NAMALWA (cell line): ENCODE measurements around the gene VRK1.
"Not testable (repeated sequence)": the region's sequence is repeated elsewhere in the genome, so short reads cannot be mapped to it uniquely, and the experiment has no call there.

Experiments used
- DNase-seq: peaks from one replicate; pipeline ENCODE4 v3.0.0-alpha.2; 2015; ENCODE audit warnings: low spot score

The VRK1 gene

DNA sequence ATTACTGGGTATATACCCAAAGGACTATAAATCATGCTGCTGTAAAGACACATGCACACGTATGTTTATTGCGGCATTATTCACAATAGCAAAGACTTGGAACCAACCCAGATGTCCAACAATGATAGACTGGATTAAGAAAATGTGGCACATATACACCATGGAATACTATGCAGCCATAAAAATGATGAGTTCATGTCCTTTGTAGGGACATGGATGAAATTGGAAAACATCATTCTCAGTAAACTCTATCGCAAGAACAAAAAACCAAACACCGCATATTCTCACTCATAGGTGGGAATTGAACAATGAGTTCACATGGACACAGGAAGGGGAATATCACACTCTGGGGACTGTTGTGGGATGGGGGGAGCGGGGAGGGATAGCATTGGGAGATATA lies 86.8 kb downstream of the VRK1 start:
- DNase-seq = not testable (repeated sequence)

DNA sequence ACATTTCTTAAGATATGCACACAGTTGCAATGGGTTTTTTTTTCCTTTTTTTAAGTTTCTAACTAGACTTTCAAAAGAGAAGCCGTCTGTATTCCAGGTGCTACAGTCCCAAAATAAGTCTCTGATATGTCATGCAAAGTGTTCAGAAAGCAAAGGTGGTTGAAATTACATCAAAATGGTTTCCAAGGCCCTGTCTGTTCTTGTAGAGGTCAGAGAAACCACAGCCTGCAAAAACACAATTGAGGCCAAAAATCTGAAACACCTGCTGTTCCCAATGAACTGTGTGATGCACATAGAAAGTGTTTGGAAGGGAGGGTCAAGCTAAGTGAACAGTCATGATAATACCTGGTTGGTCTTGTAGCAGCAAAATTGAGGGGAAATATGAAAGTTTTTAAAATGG lies 91.0 kb downstream of the VRK1 start:
- no peak for DNase-seq

DNA sequence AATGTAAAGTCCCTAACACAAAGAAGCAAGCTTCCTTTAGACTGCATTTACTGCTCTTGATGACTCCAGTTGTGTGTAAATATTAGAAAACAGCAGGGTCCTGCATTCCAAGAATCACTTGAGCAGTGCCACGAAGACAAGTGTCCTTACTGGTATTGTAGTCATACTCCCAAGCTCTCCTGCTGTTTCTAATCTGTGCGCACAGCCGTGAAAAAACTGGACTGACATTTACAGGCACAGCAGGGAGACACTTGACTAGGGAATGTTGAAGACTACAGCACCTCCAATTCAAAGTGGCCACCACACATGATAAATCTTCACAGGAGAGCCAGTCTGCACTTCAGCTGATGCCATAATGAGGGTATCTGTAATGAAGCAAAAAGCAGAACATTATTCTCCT lies 91.4 kb downstream of the VRK1 start:
- no peak for DNase-seq

DNA sequence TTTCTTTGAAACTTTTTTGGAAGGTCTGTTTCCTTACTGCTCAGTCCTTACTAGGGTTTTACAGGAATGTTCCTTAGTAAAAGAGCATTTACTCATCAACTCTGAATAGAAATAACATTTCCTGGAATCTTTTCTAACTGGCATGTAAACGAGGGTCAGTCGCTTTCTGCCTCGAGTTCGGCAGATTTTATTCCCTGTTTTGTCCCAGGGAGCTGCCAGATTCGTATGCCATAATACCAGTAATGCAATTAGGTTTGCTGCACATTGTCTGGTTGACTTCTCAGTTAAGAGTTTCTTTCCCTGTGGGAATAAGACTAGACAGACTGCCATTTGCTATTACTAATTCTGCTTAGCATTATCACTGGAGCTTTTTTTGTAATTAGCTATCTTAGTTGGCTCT lies 91.9 kb downstream of the VRK1 start:
- DNase-seq = no peak

DNA sequence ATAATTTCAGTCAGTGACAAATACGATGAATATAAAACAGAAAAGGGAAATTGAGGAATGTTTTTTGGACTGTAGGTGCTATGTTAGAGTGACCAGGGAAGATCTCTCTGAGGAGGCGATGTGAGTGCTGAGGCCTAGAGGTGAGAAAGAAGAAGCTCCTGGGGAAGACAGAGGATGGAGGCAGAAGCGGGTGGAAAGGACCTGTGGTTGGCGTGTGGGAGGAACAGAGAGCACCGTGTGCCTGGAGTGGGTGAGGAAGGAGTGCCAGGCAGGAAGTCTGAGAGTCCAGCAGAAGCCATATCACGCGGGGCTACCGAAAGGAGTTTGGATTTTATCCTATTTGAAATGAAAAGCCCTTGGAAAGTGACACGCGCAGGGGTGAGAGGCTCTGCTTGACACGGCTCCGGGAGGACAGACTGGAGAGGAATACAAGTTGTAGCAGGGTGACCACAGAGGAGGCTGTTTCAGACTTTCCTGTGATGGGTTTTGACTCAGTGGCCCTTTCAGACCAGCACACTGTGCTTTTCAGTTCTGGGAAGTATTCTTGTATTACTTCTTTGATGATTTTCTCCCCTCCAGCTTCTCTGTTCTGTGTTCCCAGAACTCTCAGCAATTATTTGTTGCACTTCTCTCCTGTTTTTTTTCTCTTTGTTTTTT lies 96.9 kb downstream of the VRK1 start:
- no peak for DNase-seq

DNA sequence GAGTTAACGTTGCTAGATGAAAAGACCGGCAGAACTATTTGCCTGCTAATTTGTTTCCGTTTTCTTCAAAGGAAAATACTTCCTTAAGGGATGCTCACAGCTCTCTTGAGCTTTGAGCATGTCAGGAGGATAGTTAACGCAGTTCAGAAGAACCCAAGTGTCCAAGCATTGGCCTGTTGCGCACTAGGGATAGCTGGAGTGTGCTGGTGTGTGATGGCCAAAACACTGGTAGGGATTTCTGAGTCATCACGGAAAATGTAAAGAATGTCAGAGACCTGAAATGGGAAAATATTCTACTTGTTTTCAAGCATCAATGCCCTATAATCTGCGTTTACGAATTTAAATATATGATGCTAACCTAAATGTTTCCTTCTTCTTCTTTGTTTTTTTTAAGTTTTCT lies 97.8 kb downstream of the VRK1 start:
- DNase-seq = no peak

DNA sequence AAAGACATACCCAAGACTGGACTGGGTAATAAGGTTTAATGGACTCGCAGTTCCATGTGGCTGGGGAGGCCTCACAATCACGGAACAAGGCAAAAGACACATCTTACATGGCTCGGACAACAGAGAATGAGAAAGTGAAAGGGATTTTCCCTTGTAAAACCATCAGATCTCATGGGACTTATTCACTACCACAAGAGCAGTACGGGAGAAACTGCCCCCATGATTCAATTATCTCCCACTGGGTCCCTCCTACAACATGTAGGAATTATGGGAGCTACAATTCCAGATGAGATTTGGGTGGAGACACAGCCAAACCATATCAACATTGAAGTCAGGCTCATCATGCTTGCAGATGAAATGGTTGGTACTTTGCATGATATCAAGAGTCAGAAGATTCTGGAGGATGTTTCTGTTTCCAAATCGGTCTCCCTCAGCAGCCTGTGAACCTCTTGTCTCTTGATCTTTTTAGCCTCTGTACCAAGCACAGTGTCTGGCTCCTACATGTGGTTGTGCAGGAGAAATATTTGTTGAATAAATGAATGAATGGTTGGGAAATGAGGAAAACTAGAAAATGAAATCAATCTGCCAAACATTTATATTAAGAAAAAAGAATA lies 98.6 kb downstream of the VRK1 start:
- no peak for DNase-seq

DNA sequence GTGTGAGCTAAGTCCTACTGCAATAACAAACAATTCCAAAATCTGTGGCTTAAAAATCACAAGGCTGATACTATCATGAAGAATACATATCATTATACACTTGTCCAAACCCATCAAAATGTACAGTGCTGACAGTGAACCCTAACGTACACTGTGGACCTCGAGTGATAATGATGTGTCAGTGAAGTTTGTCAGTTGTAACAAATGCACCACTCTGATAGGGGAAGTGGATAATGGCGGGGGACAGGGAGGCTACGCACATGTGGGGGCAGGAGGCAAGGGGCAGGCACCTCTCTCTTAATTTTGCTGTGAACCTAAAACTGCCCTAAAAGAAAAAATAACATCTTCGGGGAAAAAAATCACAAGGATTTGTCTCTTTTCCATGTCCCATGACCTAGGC lies 100.0 kb downstream of the VRK1 start:
- no peak for DNase-seq

DNA sequence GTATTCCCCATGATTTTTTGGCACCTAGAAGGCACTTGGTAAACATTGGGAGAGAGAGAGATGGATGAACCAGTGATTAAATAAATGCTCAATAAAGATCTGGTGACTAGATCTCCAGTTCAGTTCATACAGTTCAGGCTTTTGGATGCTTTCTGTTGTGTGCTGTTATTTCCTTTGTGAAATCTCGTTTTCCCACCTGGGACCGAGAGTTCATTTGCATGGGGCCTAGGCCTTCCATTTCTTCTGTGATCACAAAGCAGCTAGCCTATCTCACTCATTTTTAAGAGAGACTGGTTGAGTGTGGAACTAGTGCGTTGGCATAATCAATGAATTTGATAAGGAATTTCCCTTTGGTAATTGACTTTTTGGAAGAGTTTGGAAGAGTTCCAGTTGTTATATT lies 104.0 kb downstream of the VRK1 start:
- no peak for DNase-seq

DNA sequence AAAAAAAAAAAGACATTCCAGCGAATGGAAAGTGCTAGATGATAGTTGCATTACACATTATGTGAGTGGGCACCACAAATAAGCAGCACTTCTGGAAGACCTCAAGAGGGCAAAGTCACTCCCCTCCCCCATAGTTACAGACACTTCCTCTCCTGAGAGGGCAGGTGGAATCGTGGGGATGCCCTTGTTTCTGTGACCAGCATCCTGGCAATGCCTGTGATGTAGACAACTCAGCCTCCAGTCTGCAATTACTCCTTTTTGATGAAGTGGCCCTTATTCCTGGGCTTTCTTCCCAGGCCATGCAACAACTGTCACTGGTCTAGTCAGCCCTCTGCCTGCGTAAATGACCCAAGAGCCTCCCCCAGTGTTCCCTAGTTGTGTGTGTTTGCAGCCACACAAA lies 104.8 kb downstream of the VRK1 start:
- no peak for DNase-seq

DNA sequence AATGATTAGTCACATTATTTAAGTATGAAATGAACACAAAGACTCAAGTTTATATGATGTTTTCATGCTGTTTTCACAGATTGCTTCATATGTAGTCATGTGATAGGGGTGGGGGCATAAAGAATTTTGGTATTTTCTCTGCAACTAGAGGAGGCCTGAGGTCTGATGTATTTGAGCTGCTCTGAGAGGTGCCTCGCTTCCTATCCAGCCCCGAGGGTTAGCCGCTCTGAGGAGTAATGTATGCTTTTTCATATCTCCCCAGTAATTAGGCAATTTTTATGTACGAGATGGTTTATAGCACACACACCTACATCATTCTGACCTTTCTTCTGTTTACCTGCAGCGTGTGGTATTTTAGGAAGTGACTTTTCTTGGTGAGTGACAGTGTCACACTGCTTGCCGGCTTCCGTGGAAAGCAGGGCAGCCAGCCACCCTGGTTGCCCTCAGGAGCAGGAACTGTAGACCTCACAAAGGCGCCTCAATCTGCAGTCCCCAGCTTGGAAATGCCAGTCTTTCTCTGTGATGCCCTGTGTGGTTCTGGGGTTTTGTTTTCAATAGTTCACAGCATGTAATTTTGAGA lies 106.4 kb downstream of the VRK1 start:
- DNase-seq = no peak

DNA sequence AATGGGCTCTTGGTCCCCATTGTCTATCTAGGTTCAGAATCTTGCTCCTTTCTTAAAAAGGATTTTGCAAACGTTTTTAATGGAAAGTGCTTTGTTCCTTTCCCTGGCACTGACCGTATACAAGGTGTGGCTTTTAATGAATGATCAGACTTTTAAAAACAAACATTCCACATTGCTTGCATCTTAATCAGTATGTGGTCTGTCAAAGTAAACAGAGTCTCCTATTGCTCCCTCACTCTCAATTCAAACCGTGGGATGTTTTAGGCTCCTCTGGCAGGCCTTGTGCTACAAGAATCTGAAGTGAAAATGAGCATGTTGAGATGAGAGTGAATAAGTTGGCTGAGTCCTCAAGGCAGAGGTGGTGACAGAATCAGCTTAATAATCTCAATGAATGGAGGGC lies 107.0 kb downstream of the VRK1 start:
- DNase-seq = no peak

DNA sequence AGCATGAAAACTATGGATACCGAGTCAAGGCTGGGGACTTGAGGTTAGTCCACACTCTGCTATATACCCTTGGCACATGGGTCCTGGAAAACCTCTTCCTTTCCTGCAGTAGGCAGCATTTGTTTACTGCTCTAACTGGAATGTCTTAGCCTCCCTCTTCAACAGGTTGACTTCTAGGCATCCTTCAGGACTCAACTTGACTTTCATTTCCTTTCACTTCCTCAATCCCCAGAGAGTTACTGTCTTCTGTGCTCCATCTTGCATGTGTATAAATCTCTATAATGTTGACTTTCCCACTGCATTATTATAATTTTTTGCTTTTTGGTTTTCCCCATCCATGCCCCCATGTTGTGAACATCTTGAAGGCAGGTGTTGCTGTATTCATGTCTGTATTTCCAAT lies 107.9 kb downstream of the VRK1 start:
- no peak for DNase-seq

DNA sequence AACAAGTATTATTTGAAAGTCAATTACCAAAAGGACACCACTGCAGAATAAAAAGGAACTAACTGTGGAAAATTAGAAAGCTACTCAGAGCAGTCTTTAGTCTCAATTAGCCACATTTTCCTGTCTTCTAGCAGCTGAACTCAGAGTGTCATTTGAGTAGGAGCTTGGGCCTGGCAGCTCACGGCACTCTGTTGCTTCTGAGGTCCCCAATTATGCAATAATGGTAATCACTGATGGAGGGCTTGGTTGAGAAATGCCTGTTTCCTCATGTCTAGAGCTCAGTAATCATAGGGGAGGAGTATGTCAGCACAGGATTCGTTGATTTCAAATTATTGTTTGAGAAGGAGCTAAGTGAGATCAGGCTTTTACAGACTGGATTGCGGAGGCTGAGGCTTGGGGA lies 108.6 kb downstream of the VRK1 start:
- DNase-seq = no peak

DNA sequence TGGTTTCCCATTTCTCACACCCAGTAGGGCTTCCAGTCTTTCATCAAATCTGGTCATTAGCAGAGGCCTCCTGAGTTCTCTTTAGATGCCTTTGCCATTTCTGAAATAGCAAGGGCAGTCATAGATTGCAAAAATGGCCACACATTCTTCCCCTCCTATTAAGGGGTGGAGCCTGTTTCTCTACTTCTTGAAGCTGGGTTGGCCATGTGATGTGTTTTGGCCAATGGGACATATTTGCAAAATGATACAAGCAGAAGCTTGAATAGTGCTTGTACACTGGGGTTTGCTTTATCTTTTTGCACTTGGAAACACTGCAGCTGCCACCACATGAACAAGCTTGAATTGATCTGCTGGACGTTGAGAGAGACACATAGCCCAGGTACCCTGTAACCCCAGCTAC lies 109.3 kb downstream of the VRK1 start:
- peak; percentile 19 for DNase-seq

DNA sequence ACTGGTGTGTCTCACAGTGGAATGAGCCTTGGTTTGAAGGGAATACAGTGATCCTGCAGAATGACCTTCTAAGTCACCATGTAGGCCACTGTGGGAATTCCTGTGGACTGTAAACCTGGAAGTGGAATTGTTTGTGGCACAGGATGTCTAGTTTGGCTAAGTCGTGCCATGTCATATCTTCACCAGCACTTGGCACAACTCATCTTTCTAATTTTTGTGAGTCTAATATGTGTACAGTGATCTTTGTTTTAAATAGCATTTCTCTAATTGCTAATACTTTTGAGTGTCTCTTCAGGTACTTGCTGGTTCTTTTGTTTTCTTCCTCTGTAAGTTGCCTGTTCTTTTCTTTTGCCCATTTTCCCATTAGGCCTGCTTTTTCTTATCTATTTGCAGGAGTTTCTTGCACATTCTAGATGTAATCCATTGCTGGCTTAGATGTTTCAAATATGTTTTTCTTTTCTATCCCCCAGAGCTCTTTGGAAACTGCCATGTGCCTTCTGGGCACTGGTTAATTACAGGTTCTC lies 112.7 kb downstream of the VRK1 start:
- DNase-seq = no peak

DNA sequence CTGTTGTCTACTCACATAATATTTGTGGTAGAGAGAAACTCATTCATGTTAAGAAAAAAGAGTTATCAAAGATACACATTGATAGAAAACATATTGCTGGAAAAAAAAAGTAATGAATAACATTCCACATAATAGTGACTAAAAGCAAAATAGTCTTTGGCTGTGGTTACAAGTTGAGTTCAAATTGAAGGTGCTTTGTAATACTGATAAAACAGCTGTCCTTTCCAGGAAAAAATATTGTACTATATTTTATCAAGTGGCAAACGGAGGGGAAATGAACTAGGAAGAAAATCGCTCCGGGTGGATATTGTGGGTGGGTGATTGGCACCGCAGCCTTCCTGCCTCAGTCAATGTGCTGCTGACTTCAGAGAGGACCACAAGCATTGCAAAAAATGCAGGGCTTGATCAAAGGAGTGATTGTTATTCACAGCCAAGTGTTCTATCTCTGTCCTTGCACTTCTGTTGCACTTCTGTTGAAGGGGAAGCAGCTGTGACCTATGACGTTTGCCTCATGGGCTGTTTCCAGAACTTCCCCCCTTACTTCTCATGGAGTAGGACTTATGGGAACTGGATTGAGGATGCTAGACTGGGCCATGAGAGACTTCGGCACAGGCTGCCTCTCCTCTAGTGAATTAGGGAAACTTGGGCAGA lies 114.4 kb downstream of the VRK1 start:
- no peak for DNase-seq

DNA sequence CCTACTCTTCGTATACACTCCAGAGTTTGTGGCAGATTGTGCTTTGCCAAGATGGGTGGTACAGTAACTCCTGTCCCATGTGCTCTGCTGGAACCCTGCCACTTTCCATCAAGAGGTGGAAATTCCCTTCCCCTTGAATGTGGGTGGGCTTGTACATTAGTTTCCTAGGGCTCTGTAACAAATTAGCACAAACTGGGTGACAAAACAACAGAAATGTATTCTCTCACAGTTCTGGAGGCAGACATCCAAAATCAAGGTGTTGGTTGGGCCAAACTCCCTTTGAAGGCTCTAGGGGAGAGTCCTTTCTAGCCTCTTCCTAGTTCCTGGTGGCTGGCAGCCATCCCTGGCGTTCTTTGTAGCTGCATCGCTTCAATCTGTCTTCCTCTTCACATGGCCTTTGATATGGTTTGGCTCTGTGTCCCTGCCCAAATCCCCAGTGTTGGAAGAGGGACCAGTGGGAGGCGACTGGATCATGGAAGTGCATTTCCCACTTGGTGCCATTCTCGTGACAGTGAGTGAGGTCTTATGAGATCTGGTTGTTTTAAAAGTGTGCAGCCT lies 117.5 kb downstream of the VRK1 start:
- DNase-seq = no peak

DNA sequence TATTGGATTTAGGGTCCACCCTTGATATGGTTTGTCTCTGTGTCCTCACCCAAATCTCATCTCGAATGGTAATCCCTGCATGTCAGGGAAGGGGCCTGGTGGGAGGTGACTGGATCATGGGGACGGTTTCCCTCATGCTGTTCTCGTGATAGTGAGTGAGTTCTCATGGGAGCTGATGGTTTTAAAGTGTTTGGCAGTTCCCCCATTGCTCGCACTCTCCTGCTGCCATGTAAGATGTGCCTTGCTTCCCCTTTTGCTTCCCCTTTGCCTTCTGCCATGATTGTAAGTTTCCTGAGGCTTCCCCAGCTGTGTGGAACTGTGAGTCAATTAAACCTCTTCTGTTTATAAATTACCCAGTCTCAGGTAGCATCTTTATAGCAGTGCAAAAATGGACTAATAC lies 118.3 kb downstream of the VRK1 start:
- no peak for DNase-seq

DNA sequence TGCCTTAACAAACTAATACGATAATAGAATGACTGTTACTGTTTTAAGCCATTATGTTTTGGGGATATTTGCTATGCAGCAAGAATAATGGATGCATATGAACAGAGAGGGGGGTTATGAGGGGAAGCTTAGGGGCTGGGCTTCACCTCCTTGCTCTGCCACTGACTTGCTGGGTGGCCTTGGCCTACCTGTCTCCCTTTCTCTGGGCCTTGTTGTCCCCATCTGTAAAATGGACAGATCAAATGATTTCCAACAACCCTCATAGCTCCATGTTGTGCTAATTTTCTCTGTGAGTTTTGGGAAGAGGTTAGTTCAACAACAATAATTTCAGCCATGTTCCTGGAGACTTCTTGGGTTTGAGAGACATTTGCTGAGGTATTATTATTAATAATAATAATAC lies 119.6 kb downstream of the VRK1 start:
- no peak for DNase-seq

DNA sequence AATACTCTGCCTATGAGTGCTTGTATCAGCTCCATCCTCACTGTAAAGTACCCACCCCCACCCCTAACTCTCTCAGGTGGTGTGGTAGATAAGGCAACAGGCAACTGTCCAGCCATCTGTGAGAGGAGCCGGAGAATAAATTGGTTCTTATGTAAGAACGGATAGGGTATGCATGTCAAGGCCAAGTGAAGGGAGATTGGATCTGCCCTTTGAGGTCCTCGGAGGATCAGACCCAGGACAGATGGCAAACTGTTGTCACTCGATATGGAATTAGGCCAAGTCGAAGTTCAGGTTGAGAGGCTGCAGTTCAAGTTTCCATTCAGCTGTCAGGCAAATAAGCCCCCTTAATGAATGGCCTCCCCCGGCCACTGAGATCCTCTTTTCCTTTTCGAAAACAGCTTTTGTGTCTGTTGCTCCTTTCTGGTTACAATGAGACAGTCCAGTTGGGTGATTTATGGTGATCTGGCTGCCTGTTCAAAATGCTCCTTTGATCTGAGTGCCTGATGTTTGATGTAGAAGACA lies 120.3 kb downstream of the VRK1 start:
- DNase-seq = no peak

DNA sequence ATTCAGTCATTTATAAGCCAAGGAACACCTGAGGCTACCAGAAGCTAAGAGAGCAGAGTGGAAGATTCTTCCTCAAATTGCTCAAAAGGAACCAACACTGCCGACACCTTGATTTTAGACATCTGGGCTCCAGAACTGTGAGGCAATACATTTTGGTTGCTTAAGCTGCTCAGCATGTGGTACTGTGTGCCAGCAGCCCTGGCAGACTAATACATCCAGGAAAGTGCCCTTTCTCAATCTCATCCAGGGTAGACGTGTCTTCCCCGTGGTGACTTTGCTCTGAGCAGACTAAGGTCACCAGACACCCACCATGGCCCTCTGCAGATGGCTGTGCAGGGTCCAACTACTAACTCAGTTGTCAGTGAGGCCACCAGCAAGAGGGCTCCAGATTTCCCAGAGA lies 122.8 kb downstream of the VRK1 start:
- no peak for DNase-seq

DNA sequence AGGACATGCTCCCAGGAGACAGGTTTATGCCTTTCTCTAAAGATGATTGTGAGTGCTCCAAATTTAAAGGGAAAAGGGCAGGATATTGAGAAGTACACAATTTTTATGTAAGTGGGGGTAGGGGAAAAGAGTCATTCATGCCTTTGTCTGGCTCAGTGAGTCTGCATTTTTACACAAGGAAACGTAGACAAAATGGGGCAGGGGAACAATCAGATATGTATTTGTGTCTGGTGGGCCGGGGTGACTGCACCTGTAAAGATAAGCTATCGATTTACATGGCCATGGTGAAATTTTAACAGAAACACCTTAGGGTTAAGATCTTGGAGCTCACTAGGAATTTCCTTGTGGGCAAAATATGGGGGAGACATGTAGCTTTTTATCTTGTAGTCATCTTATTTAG lies 123.6 kb downstream of the VRK1 start:
- no peak for DNase-seq
